GM23248 (cell line): ENCODE results near the gene MYOD1. TPM values are rescaled to one million over a fixed set of nuclear protein-coding genes. Genes with fewer than 3 reads are reported as not detected.

Source experiments
- DNase-seq: peaks from one replicate; pipeline ENCODE4 v3.0.0-alpha.2; 2015
- H2AFZ ChIP-seq: fragments of 200-600 bp; sonication (generic); 2 replicates; pipeline ENCODE4 v1.6.1; 2016; ENCODE audit warnings: antibody characterized with exemption
- H3F3A ChIP-seq: fragments of 200-600 bp; sonication (generic); 2 replicates; pipeline ENCODE4 v1.6.1; 2016; ENCODE audit warnings: mild to moderate bottlenecking, antibody characterized with exemption, mixed run types; ENCODE audit not compliant: insufficient read depth
- H3K27ac ChIP-seq: fragments of 200-600 bp; sonication (generic); 2 replicates; pipeline ENCODE4 v1.5.1; 2016; ENCODE audit warnings: mild to moderate bottlenecking
- H3K27me3 ChIP-seq: fragments of 200-600 bp; sonication (generic); replicated peaks from 2 replicates; pipeline ENCODE4 v1.6.1; 2016; ENCODE audit warnings: mild to moderate bottlenecking; ENCODE audit not compliant: insufficient read depth
- H3K36me3 ChIP-seq: fragments of 200-600 bp; sonication (generic); 2 replicates; pipeline ENCODE4 v1.6.1; 2016; ENCODE audit warnings: low read depth, mild to moderate bottlenecking
- H3K4me1 ChIP-seq: fragments of 200-600 bp; sonication (generic); 2 replicates; pipeline ENCODE4 v1.6.1; 2016; ENCODE audit warnings: mild to moderate bottlenecking; ENCODE audit not compliant: insufficient read depth
- H3K4me2 ChIP-seq: fragments of 200-600 bp; sonication (generic); one replicate; pipeline ENCODE4 v1.6.1; 2016; ENCODE audit warnings: mild to moderate bottlenecking; ENCODE audit not compliant: unreplicated experiment
- H3K4me3 ChIP-seq: fragments of 200-600 bp; sonication (generic); 2 replicates; pipeline ENCODE4 v1.5.1; 2016; ENCODE audit warnings: mild to moderate bottlenecking
- H3K79me2 ChIP-seq: fragments of 200-600 bp; sonication (generic); 2 replicates; pipeline ENCODE4 v1.6.1; 2016; ENCODE audit warnings: mild to moderate bottlenecking; ENCODE audit not compliant: insufficient read depth
- H3K9ac ChIP-seq: fragments of 200-600 bp; sonication (generic); 2 replicates; pipeline ENCODE4 v1.6.1; 2016; ENCODE audit warnings: mild to moderate bottlenecking
- H3K9me2 ChIP-seq: fragments of 200-600 bp; sonication (generic); 2 replicates; pipeline ENCODE4 v1.6.1; 2016; ENCODE audit warnings: mixed run types, mild to moderate bottlenecking, moderate library complexity; ENCODE audit not compliant: insufficient read depth
- H3K9me3 ChIP-seq: fragments of 200-600 bp; sonication (generic); one replicate; pipeline ENCODE4 v1.6.1; 2017; ENCODE audit warnings: low read depth
- H4K20me1 ChIP-seq: fragments of 200-600 bp; sonication (generic); 2 replicates; pipeline ENCODE4 v1.6.0; 2016; ENCODE audit not compliant: insufficient read depth
- EZH2 ChIP-seq: fragments of 200-600 bp; sonication (generic); IDR thresholded peaks from 2 replicates; pipeline ENCODE4 v1.6.1; 2018; ENCODE audit warnings: antibody characterized with exemption, mild to moderate bottlenecking; ENCODE audit not compliant: insufficient read depth, poor library complexity, severe bottlenecking
- EZH2phosphoT487 ChIP-seq: fragments of 200-600 bp; sonication (generic); IDR thresholded peaks from 2 replicates; pipeline ENCODE4 v1.6.1; 2018; ENCODE audit warnings: antibody characterized with exemption, moderate library complexity, mild to moderate bottlenecking, low read depth; ENCODE audit not compliant: insufficient read depth
- WGBS, 2 experiments: methylation state at CpG; one replicate each; pipeline ENCODE4 v1.1.6; 2015 to 2017; ENCODE audit warnings: low lambda C conversion rate in 2 of 2, low coverage in 1 of 2; ENCODE audit errors: missing lambda C conversion rate in 2 of 2; 5-methylcytosine and 5-hydroxymethylcytosine counted together
- in situ Hi-C: fragments of 300-500 bp; cut with MboI; formaldehyde crosslinking; loops from 2 replicates; pipeline ENCODE4 v1.15.0; 2020
- polyA plus RNA-seq: library from polyadenylated mRNA; unstranded; fragments of >200 nt; fragmentation: Nextera tagmentation; extraction: Ambion mirVana; gene quantifications from 2 replicates; pipeline ENCODE4 v1.2.1, GENCODE V29; 2016
- total RNA-seq: library from RNA; depleted of rRNA; stranded (reverse); fragments of >200 nt; shearing (Covaris generic); gene quantifications from 2 replicates; pipeline ENCODE4 v1.2.3, GENCODE V29; 2014

Gene MYOD1
- total and polyA plus RNA-seq, 2 experiments from 2014 or later, result not detected

DNA sequence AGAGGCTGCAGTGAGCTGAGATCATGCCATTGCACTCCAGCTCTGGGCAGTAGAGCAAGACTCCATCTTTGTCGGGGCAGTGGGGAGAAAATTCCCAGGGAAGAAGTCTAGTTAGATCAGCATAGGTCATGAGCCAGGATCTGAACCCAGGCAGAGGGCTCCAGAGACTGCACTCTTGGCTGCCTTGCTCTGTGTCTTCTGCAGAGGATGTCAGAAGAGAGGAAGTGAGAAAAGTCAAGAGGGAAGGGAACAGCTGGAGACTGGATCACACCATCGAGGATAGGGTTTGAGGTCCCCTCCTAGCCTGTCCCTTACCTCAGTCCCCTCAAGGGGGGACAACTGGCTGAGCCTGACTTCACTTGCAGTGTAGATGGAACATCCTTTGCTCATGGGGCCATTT, 5.8 kb downstream of the MYOD1 start:
- Histone ChIP-seq H3K4me3 (no peak overlapping the region), H3K36me3 (no peaks in the 10 kb centered on the region), H3K9me3 (no peaks in the 10 kb centered on the region), H3K9ac (no peak overlapping the region), H3K27ac (no peak overlapping the region), H3K4me2 (no peak overlapping the region), H3K4me1 (no peaks in the 10 kb centered on the region), H4K20me1 (no peaks in the 10 kb centered on the region), H3K79me2 (no peaks in the 10 kb centered on the region), H3F3A (no peaks in the 10 kb centered on the region), H3K27me3 (peaks cover 54% of the 10 kb centered on the region), H3K9me2 (no peaks in the 10 kb centered on the region), H2AFZ (no peak overlapping the region)
- no peak for DNase-seq
- WGBS, 2 experiments, result 65 to 80% methylated on average over 2 of the region's 2 CpGs
- in situ Hi-C loops, result loop anchor here (10.0 kb wide), 1 partner anchor 120 kb away; no protein-coding TSS in a partner anchor
- TF ChIP-seq EZH2phosphoT487 (no peak), EZH2 (no peak)

DNA sequence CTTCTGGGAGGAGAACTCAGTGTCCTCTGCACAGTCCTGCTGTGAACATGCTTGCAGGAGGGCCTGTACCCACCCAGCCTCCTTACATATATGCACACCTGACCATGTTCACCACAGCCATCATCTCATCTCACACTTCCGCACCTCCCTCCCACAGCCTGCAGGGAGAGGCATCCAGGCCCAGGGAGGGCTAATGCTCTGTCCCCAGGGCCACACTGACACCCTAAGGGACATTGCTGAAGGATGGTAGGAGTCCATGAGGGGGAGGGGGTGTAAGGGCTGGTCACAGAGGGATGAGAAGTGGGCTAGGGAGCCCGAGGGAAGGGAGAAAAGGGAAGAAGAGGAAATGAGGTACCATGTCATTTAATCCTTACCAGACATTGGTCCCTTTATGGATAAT, 10.8 kb downstream of the MYOD1 start:
- H3F3A ChIP-seq, result no peaks in the 10 kb centered on the region
- no peak overlapping the region for H3K4me2 ChIP-seq
- H3K27me3 ChIP-seq, result peaks cover 14% of the 10 kb centered on the region; the same call in 1 of the 2 replicates
- TF ChIP-seq EZH2, result no peak
- no peak for TF ChIP-seq EZH2phosphoT487
- H2AFZ ChIP-seq, result no peak overlapping the region
- no peaks in the 10 kb centered on the region for H3K4me1 ChIP-seq
- WGBS, 2 experiments, result 29 to 32% methylated on average over 2 of the region's 2 CpGs
- H3K36me3 ChIP-seq, result no peaks in the 10 kb centered on the region
- in situ Hi-C loops, result no loop called here
- H3K4me3 ChIP-seq, result no peak overlapping the region
- H3K9ac ChIP-seq, result no peak overlapping the region
- no peaks in the 10 kb centered on the region for H3K9me3 ChIP-seq
- H4K20me1 ChIP-seq, result no peaks in the 10 kb centered on the region
- DNase-seq, result no peak
- H3K27ac ChIP-seq, result no peak overlapping the region
- H3K79me2 ChIP-seq, result no peaks in the 10 kb centered on the region
- no peaks in the 10 kb centered on the region for H3K9me2 ChIP-seq

DNA sequence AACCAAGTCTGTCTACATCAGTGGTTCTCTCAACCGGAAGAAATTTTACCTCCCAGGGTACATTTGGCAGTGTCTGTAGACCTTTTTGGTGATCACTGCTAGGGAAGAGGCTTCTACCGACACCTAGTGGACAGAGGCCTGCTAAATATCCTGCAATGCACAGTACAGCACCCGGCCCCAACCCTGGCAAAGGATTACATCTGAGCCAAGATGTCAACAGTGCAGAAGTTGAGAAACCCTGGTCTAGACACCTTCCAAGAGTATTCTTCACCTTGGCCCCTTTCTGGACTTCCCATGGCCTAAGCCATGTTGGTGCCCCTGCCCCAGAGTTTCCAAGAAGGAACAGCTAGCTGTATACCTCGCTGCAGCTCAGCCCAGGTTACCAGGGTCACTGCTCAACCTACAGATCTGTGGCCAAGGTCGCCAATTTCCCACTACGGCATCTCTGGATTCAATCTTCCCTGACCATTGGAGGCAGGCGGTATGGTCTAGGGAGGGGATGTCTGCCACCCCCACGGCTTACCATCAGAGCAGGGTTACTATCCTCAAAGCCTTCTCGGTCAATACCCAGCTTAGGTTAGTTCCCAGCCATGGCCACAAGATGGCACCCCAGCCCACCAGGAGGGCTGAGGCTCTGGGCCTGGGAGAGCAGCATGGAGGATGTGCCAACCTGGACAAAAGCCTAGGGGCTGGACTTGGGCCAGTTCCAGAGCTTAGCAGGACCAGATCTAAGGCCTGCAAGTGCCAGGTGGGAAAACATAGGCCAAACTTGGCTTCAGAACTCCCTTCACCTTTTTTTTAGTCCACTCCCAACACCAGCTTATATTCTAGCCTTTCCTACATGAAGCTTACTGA, 11.5 kb downstream of the MYOD1 start:
- in situ Hi-C loops, result no loop called here
- DNase-seq, result peak; percentile 80
- WGBS, 2 experiments, result 12 to 13% methylated on average over 9 of the region's 9 CpGs

DNA sequence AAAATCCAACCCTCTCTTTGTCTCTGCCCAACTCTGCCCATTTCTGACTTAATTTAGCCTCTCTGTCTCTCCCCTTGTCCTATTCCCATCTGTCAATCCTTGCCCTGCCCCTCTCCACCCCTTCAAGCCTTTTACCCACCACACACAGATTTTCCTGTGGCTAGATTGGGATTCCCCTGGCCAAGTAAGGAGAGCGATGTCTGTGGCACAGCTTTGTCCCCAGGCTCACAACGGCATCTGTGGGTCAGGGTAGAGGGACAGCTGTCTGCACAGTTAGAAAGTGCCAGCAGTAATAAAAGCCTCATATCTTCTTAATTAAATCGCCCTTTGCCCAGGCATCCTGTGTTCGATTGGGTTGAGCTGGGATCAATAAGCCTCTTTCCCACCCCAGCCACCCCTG, 13.9 kb downstream of the MYOD1 start:
- in situ Hi-C loops, result no loop called here
- no peak overlapping the region for H3K4me3 ChIP-seq

More for the DNA sequence above, 11.5 kb downstream of the MYOD1 start:
- no peak overlapping the region for H3K4me3 ChIP-seq
- H2AFZ ChIP-seq, result no peak overlapping the region
- no peak overlapping the region for H3K4me2 ChIP-seq
- no peaks in the 10 kb centered on the region for H3K9me2 ChIP-seq
- no peak for TF ChIP-seq EZH2phosphoT487
- no peak overlapping the region for H3K9ac ChIP-seq
- H3K27ac ChIP-seq, result no peak overlapping the region
- H3K36me3 ChIP-seq, result no peaks in the 10 kb centered on the region
- no peaks in the 10 kb centered on the region for H3K79me2 ChIP-seq
- peaks cover 10% of the 10 kb centered on the region for H3K27me3 ChIP-seq
- no peaks in the 10 kb centered on the region for H4K20me1 ChIP-seq
- H3F3A ChIP-seq, result no peaks in the 10 kb centered on the region
- H3K9me3 ChIP-seq, result no peaks in the 10 kb centered on the region
- no peaks in the 10 kb centered on the region for H3K4me1 ChIP-seq

More for the DNA sequence above, 13.9 kb downstream of the MYOD1 start:
- Histone ChIP-seq H3K27ac (no peak overlapping the region), H4K20me1 (no peaks in the 10 kb centered on the region), H3K9ac (no peak overlapping the region), H3K27me3 (peaks cover 28% of the 10 kb centered on the region), H3K9me2 (no peaks in the 10 kb centered on the region), H3F3A (no peaks in the 10 kb centered on the region), H3K9me3 (no peaks in the 10 kb centered on the region), H3K4me1 (no peaks in the 10 kb centered on the region), H3K36me3 (no peaks in the 10 kb centered on the region), H3K4me2 (no peak overlapping the region), H3K79me2 (no peaks in the 10 kb centered on the region), H2AFZ (no peak overlapping the region)
- TF ChIP-seq EZH2 (no peak), EZH2phosphoT487 (no peak)
- WGBS, 2 experiments, result 33 to 45% methylated on average over 4 of the region's 4 CpGs
- no peak for DNase-seq
